Stimulated activated CD4-positive, alpha-beta T cell treated with anti-CD3 and anti-CD28 coated beads, Interleukin-1b, Interleukin-23, amount 100 ng/mL, for 4 hours (primary cell): ENCODE data around the gene TLR4.

Experiments
- DNase-seq, 2 donors: peaks; one replicate each; pipeline ENCODE4 v3.0.0-alpha.2; 2020; ENCODE audit warnings: low read depth in 2 of 2

Gene TLR4

DNA sequence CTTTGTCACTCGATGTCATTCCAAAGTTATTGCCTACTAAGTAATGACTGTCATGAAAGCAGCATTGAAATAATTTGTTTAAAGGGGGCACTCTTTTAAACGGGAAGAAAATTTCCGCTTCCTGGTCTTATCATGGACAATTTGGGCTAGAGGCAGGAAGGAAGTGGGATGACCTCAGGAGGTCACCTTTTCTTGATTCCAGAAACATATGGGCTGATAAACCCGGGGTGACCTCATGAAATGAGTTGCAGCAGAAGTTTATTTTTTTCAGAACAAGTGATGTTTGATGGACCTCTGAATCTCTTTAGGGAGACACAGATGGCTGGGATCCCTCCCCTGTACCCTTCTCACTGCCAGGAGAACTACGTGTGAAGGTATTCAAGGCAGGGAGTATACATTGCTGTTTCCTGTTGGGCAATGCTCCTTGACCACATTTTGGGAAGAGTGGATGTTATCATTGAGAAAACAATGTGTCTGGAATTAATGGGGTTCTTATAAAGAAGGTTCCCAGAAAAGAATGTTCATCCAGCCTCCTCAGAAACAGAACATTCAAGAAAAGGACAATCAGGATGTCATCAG is 11.3 kb downstream of the TLR4 start:
- DNase-seq: no peak

DNA sequence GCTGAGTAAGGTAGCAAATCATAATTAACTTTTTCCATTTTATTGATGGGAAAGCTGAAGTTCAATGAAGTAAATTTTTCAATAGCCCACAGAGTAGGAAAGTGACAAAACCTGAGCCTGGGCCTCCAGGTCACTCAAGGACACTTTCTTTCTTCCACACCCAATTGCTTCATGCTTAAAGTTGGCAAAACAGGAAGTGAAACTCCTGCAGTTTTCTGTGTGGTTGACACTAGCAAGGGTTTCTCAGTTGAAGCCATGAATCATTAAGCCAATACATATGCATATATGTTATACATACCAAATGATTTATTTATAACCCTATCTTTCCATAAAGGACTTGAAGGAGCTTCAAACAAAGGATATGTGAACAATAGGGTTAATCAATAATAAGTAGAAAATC is 13.9 kb downstream of the TLR4 start:
- no peak for DNase-seq

DNA sequence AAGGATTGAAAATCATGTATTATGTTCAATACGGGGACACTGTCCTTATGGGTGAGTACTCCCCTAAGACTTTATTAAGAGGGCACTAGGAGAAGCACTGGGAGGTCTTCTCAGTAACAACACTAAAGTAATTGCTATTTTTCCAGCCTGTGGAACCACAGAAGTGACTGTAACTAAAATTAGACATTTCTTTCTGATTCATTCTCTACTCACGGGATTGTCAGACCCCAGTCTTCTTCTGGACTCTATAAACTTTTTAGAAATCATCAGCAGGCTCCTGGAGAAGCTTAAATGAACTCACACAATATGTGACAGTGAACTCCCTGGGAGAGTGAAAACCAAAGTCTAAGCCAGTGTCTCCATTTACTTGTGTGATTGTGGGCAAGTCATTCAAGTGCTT is 14.5 kb downstream of the TLR4 start:
- DNase-seq: no peak

GRCh38 chr9:117719161-117719920 is 15.1 kb downstream of the TLR4 start:
- no peak for DNase-seq

DNA sequence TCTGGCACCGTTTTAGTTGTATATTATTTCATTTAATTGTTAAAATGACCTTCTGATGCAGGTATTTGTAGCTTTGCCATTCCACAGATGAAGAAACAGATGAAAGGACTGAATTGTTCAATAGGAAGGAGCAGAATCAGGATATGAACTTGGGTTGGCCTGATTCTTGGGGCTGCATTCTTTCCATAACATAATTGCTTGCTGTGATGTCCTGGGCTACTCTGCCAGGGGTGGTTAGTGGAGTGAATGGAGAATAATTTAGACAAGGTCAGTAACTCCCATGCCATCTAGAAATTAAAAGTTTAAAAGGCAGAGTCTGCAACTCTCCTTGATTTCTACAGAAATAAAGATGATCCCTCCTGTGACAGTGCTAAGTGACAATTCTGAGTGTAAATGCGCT is 15.9 kb downstream of the TLR4 start:
- DNase-seq: no peak

- DNase-seq: no peak
These were observed 16.4 kb downstream of the TLR4 start for GRCh38 chr9:117720555-117720954.

GRCh38 chr9:117720987-117721386 is 16.8 kb downstream of the TLR4 start:
- DNase-seq: no peak

DNA sequence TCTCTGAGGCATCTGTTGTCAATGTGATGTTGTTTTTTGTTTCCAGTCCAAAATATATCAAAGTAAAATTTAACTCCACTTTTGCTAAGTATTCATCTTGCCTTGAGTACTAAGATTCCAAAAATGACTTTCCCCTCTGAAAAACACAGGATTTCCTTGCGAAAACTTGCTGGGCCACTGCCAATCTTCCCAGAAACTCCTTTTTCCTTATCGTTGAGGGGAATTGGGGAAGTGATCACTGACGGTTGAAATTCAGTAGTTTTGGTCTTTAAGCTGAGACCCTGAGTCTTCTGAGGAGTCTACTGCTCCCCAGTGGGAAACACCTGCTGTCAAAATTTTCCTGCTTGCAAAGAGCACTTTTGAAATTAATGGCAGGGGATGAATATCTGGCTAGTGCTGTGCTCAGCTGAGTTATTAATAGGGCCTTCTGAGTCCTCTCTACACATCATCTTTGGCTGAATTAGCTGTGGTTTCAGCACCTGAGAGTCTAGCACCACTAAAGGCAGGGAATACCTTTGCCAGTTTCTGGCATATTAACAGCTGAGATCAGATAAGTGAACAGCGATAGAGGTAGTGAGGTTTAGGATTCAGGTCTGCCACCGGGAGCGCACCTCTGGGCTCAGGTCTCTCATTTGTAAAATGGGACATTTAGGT is 18.0 kb downstream of the TLR4 start:
- no peak for DNase-seq

GRCh38 chr9:117723986-117724625 is 19.9 kb downstream of the TLR4 start:
- no peak for DNase-seq

DNA sequence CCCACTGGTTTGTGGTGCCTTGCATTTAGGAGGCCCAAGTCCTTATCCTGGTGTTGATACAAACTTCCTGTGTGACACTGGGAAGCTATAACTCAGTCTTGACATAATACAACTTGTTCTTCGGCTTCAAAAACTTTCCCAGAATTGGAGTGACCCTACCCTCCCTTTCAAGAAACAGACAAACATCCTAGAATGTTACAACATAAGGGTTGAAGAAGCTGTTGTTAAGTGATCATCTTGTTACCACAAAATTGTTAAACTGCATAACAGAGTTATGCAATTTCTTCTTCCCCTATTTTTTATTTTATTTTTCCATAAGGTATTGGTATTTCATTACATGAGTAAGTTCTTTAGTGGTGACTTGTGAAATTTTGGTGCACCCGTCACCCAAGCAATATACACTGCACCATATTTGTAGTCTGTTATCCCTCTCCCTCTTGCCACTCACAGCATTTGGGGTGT is 21.3 kb downstream of the TLR4 start:
- no peak for DNase-seq

GRCh38 chr9:117729375-117729774 is 25.2 kb downstream of the TLR4 start:
- DNase-seq: no peak

- no peak for DNase-seq
These were observed 28.3 kb downstream of the TLR4 start for GRCh38 chr9:117732494-117732893.

DNA sequence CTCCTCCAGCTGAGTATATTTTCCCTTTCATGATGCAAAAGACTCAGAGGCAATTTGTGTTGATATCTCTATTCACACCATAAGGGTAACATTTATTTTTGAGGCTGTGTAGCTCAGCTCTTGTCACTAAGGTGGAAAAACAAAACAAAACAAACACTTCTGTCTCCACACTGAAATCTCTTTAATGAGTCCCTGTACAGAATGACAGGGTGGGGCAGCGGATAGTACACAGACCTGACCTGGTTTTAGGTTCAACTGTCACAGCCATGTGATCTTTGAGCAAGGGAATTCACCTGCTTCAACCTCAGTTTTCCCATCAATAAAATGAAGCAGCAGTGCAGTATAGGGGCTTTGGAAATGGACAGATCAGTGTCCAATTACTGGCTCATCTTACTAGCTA is 29.3 kb downstream of the TLR4 start:
- no peak for DNase-seq

DNA sequence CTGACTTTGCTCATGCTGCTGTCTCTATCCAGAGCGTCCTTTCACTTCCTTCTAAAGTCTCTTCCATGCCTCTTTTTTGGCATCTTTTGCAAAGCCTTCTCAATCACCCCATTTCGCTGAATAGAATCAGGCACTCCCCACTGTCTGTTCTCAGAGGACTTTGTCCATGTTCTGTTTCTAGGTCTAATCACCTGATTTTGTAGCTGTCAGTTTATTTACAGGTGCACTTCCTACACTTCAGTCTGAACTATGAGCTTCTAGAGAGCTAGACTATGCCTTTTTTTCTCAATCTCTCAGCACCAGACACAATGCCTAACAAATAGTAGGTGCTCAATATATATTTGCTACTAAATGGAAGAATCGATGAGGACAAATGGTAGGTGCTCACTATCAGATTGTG is 29.9 kb downstream of the TLR4 start:
- DNase-seq: no peak

DNA sequence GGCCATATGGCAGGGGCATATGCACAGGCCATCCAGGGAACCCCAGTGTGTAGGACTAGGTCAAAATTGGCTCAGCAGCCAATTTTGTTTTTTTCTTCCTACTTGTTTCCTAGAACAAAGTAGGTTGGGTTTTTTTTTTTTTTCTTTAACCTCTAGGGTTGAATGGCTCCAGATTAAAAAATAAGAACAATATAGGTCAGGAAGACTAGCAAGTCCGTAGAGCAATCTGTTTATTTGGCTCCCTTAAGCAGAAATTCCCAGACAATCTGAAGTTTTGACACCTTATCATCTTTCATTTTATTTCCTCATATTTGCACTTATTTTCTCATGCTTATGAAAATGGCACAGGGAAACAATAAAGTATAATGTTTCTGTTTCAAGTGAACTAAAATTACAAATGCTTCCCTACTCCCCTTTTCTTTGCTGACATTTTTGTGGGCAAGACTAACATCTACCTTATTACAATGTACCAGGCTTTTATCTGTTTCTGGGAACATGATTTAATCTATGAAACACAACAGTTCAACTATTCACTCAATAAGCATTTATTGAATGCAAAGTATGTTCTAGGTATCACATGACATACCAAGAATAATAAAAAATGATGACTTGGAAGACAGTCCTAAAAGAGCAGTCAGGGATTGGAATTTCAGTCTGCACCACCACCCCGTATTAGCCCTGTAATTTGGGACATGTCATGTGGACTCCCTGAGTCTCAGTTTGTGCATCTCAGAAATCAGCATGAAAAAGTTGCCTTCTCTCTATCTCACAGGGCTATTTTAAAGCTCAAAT is 30.5 kb downstream of the TLR4 start:
- no peak for DNase-seq

GRCh38 chr9:117737721-117738226 is 33.6 kb downstream of the TLR4 start:
- no peak for DNase-seq

GRCh38 chr9:117739206-117739605 is 35.0 kb downstream of the TLR4 start:
- no peak for DNase-seq

- no peak for DNase-seq
These were observed 35.6 kb downstream of the TLR4 start for GRCh38 chr9:117739624-117740347.

DNA sequence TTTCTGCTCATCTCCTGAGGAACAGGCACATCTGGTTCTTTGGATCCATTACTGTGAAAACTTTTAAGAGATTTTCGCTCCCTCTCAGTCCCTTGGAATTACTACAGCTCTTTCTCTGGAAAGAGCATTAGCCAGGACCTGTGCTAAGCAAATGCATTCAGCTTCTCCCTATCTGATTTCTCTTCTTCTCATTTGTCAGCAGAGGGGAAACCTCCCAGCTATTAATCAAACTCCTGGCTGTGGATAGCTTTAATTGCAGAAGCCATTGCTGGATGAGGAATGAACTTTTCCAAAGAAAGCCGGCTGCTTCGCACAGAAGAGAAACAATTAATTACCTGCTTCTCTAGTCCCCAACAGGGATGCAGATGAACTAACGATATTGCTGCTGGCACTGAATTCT is 37.9 kb downstream of the TLR4 start:
- no peak for DNase-seq

GRCh38 chr9:117744369-117744768 is 40.2 kb downstream of the TLR4 start:
- DNase-seq: no peak

DNA sequence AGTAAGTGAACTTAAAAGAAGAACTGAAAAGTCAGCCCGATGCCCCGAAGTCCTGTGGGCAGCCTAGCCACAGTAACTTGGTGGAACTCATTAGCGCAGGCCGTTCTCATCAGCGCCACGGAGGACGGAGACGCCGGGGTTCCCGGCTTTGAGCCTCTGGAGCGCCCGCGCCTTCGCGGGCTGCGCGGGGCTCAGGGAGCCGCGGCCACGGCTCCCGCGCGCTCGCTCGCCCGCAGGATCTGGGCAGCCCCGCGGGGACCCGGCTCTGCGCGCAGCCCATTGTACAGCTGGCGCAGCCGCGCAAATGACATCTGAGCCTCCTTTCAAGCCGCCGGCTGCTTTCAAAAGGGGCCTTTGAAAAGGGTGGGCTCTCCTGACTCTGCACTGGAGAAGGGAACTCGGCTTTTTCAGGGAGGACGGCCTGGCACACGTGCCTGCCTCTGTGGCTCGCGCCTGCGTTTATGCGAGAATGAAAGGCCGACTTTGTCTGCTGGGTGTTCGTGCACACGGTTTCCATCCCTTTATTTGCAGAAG is 40.7 kb downstream of the TLR4 start:
- DNase-seq: no peak
